HepG2 (cell line): Measurements from ENCODE around the gene CXCR5. TPM values are rescaled to one million over a fixed set of nuclear protein-coding genes. Genes with fewer than 3 reads are reported as not detected.

Experiments
- ATAC-seq: fragments of 200-7000 bp; cut with Tn5 transposase; 3 replicates; pipeline ENCODE4 v1.9.1; 2020; ENCODE audit warnings: mild to moderate bottlenecking, moderate library complexity
- BruUV-seq: library from RNA; stranded (reverse); fragments of 400-500 nt; replicated peaks from 2 replicates; lab custom pipeline; 2021; lab: Mats Ljungman, UMichigan
- CTCF ChIA-PET: fragments of 300-600 bp; formaldehyde crosslinking; extraction: SDS; loops from one replicate; lab custom pipeline; 2021; ENCODE audit warnings: low total read pairs, inconsistent platforms, low intra/inter-chr PET ratio; lab: Yijun Ruan, JAX
- POLR2A ChIA-PET: fragments of 350-600 bp; sonication (Branson Sonifier 250); formaldehyde crosslinking; loops from one replicate; lab custom pipeline; 2020; ENCODE audit warnings: antibody characterized with exemption, inconsistent platforms; lab: Yijun Ruan, JAX
- DNase-seq: peaks from one replicate; pipeline ENCODE4 v3.0.0-alpha.2; 2015; ENCODE audit warnings: low spot score
- FAIRE-seq: peaks from 3 replicates; lab custom pipeline; 2011; peaks lifted over from hg19 to GRCh38; lab: Jason Lieb, UNC
- H2AFZ ChIP-seq: one replicate; pipeline ENCODE4 v1.6.1; 2011; ENCODE audit warnings: low read length, inconsistent platforms
- H3K27ac ChIP-seq: fragments of 300-600 bp; 3 replicates; pipeline ENCODE4 v1.8.0; 2011; ENCODE audit warnings: mixed run types, mild to moderate bottlenecking, mixed read lengths, low read length, inconsistent platforms; ENCODE audit not compliant: insufficient read depth; ENCODE audit errors: extremely low read length
- H3K27me3 ChIP-seq, 2 experiments: fragments of 200-600 bp in 1 of 2; 2 replicates in 1 of 2; 3 replicates in 1 of 2; pipeline versions ENCODE4 v1.6.0 to v1.8.0; 2011; ENCODE audit warnings: low read length in 2 of 2, mild to moderate bottlenecking in 2 of 2, moderate library complexity in 2 of 2, inconsistent platforms in 1 of 2; ENCODE audit not compliant: insufficient read depth in 2 of 2, control insufficient read depth in 1 of 2
- H3K36me3 ChIP-seq, 2 experiments: fragments of 200-600 bp in 1 of 2; replicated peaks in 1 of 2; 2 replicates in 1 of 2; 3 replicates in 1 of 2; pipeline versions ENCODE4 v1.5.1 to v1.8.0; 2011; ENCODE audit warnings: low read length in 2 of 2, inconsistent platforms in 1 of 2; ENCODE audit not compliant: insufficient read depth in 2 of 2, control insufficient read depth in 1 of 2
- H3K4me1 ChIP-seq: 2 replicates; pipeline ENCODE4 v1.5.1; 2012; ENCODE audit warnings: low read length, inconsistent platforms; ENCODE audit not compliant: insufficient read depth
- H3K4me2 ChIP-seq: 2 replicates; pipeline ENCODE4 v1.6.0; 2011; ENCODE audit warnings: low read depth, low read length, inconsistent platforms
- H3K4me3 ChIP-seq, 3 experiments: fragments of 200-600 bp in 1 of 3; sonication (generic), shearing (Covaris generic) in 1 of 3; replicated peaks in 1 of 3; 2 replicates each; pipeline ENCODE4 v1.5.1; 2011 to 2016; ENCODE audit warnings: low read length in 3 of 3, inconsistent platforms in 2 of 3, low read depth in 2 of 3, mild to moderate bottlenecking in 2 of 3, control low read depth in 1 of 3, mixed read lengths in 1 of 3; ENCODE audit not compliant: insufficient read depth in 1 of 3
- H3K79me2 ChIP-seq: one replicate; pipeline ENCODE4 v1.6.1; 2011; ENCODE audit warnings: low read length, inconsistent platforms; ENCODE audit not compliant: insufficient read depth
- H3K9ac ChIP-seq: 2 replicates; pipeline ENCODE4 v1.6.0; 2011; ENCODE audit warnings: mild to moderate bottlenecking, low read depth, low read length, inconsistent platforms; ENCODE audit not compliant: insufficient read depth
- H3K9me3 ChIP-seq: 2 replicates; pipeline ENCODE4 v1.5.1; 2012; ENCODE audit warnings: mild to moderate bottlenecking, low read length
- H4K20me1 ChIP-seq: 2 replicates; pipeline ENCODE4 v1.6.0; 2011; ENCODE audit warnings: inconsistent platforms, mild to moderate bottlenecking, low read length, moderate library complexity; ENCODE audit not compliant: insufficient read depth
- FOXA3 ChIP-seq: IDR thresholded peaks from 2 replicates; pipeline ENCODE4 v1.6.1; 2016; ENCODE audit warnings: missing genetic modification reagents, missing compliant biosample characterization
- HDAC1 ChIP-seq: sonication (generic); formaldehyde crosslinking; IDR thresholded peaks from 2 replicates; pipeline ENCODE4 v1.5.1; 2020; ENCODE audit warnings: mild to moderate bottlenecking, missing genetic modification reagents
- HNRNPK ChIP-seq: fragments of 200-400 bp; formaldehyde crosslinking; IDR thresholded peaks from 2 replicates; pipeline ENCODE4 v1.6.1; 2018; ENCODE audit warnings: low read length, low read depth, moderate library complexity, mild to moderate bottlenecking; ENCODE audit not compliant: poor library complexity, severe bottlenecking
- MAFF ChIP-seq: IDR thresholded peaks from 2 replicates; pipeline ENCODE4 v1.6.1; 2011; ENCODE audit warnings: low read depth, low read length, improper control_type of control experiment
- TOPORS ChIP-seq: sonication (generic); formaldehyde crosslinking; IDR thresholded peaks from 2 replicates; pipeline ENCODE4 v1.8.0; 2023; ENCODE audit warnings: mild to moderate bottlenecking, missing genetic modification reagents
- ZNF3 ChIP-seq: IDR thresholded peaks from 2 replicates; pipeline ENCODE4 v1.7.0; 2017; ENCODE audit warnings: inconsistent platforms
- ZNF841 ChIP-seq: sonication (generic); formaldehyde crosslinking; IDR thresholded peaks from 2 replicates; pipeline ENCODE4 v1.8.1; 2023; ENCODE audit warnings: missing genetic modification reagents, borderline replicate concordance
- WGBS: methylation state at CpG from one replicate; pipeline ENCODE4 v1.1.6; 2017; ENCODE audit warnings: low lambda C conversion rate; 5-methylcytosine and 5-hydroxymethylcytosine counted together
- in situ Hi-C: cut with HindIII; loops from 2 replicates; pipeline ENCODE4 v1.10.0; 2017; ENCODE audit warnings: low pct_unique_long_range_greater_than_20kb; ENCODE audit not compliant: extremely low pct_ligation_motif_present
- intact Hi-C: fragments of 100-400 bp; cut with micrococcal nuclease; formaldehyde crosslinking; loops from one replicate; pipeline ENCODE4 v1.10.0; 2022; ENCODE audit not compliant: unreplicated experiment
- polyA plus RNA-seq, 8 experiments: library from polyadenylated mRNA; depleted of rRNA in 3 of 8; stranded (reverse) in 7 of 8; unstranded in 1 of 8; fragments of >200 nt; fragmentation: Illumina TruSeq in 4 of 8; extraction: Trizol in 4 of 8; gene quantifications; 2 replicates each; pipeline versions ENCODE4 v1.2.1 to v1.2.3, GENCODE V29; 2011 to 2016; ENCODE audit warnings: low read depth in 4 of 8, missing spikeins in 1 of 8, mixed read lengths in 1 of 8; ENCODE audit not compliant: insufficient read depth in 1 of 8
- total RNA-seq, 5 experiments: library from RNA; depleted of rRNA; stranded (reverse); fragments of >200 nt; fragmentation: Illumina TruSeq; extraction: Trizol; gene quantifications; 2 replicates each; pipeline ENCODE4 v1.2.3, GENCODE V29; 2016; ENCODE audit warnings: low read depth in 1 of 5
- TF ChIP-seq, protein P1 (sequence below): sonication (generic); IDR thresholded peaks from 2 replicates; pipeline ENCODE4 v1.6.1; 2016; ENCODE audit warnings: low read depth, borderline replicate concordance

Gene CXCR5
- total and polyA plus RNA-seq, 2 of the 13 experiments (the other 11 are each of a cell fraction or from before 2014, with no cell fraction given): not detected

DNA sequence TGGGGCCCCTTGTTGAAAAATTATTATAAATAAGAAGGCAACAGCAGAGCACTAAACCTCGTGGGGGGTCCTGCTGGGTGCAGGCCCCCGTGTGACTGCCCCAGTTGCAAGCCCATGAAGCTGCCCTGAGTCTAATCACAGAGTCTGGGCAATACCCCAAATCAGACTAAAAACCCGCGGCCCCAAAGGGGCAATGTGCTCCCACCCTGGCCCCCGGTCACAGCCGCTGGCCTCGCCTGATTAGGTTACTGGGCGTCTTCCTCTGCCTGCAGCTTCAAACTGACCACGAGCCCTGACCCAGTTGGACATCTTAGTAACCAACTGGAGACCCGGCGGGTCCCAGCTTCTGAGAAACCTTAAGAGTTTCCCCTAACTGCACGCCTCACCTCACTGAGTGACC is 1.6 kb downstream of the CXCR5 start:
- CTCF ChIA-PET: no interaction called here
- Histone ChIP-seq H4K20me1 (no peaks in the 10 kb centered on the region), H3K27me3 (peaks cover 7 to 62% of the 10 kb centered on the region in 2 experiments; a peak in 4 of 5 replicates)
- intact Hi-C loops: no loop called here
- TF ChIP-seq ZNF3 (no peak), TOPORS (CRISPR knock-in tag) (no peak), ZNF841 (CRISPR knock-in tag) (no peak), HNRNPK (no peak), MAFF (no peak), HDAC1 (CRISPR knock-in tag) (no peak), FOXA3 (CRISPR knock-in tag) (no peak)
- TF ChIP-seq, protein P1, sequence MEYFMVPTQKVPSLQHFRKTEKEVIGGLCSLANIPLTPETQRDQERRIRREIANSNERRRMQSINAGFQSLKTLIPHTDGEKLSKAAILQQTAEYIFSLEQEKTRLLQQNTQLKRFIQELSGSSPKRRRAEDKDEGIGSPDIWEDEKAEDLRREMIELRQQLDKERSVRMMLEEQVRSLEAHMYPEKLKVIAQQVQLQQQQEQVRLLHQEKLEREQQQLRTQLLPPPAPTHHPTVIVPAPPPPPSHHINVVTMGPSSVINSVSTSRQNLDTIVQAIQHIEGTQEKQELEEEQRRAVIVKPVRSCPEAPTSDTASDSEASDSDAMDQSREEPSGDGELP: no peak
- TF ChIP-seq, all 625 proteins: peak for 0
- ATAC-seq (no peak), DNase-seq (no peak), FAIRE-seq (no peak)
- Histone ChIP-seq H3K4me2 (0 out of 2 replicates have a peak overlapping the region, but pooled peaks have one; percentile 24), H3K4me1 (peaks cover 37% of the 10 kb centered on the region), H3K4me3 (no peak overlapping the region), H3K9me3 (no peaks in the 10 kb centered on the region), H3K36me3 (no peaks in the 10 kb centered on the region), H3K9ac (no peak overlapping the region), H2AFZ (no peak overlapping the region), H3K79me2 (no peaks in the 10 kb centered on the region), H3K27ac (no peak overlapping the region)
- POLR2A ChIA-PET: no interaction called here
- 32% methylated on average over 9 of the region's 12 CpGs for WGBS
- no TSS peak for BruUV-seq
- in situ Hi-C loops: no loop called here
